Mucosa of descending colon (tissue), 3 donors: ENCODE data around the gene INHBB. TPM values are rescaled to one million over a fixed set of nuclear protein-coding genes. Genes with fewer than 3 reads are reported as not detected.
"Not testable (repeated sequence)": the region's sequence is repeated elsewhere in the genome, so short reads cannot be mapped to it uniquely, and the experiment has no call there.

ENCODE experiments used
- ATAC-seq: fragments of 200-7000 bp; cut with Tn5 transposase; one replicate; pipeline ENCODE4 v1.9.1; 2020; ENCODE audit warnings: mild to moderate bottlenecking, moderate library complexity
- DNase-seq, 3 donors: peaks; one replicate each; pipeline ENCODE4 v3.0.0-alpha.2; 2020
- H3K36me3 ChIP-seq: fragments of 200-600 bp; one replicate; pipeline ENCODE4 v1.8.0; 2021; ENCODE audit warnings: low read depth, mild to moderate bottlenecking
- H3K4me1 ChIP-seq: fragments of 200-600 bp; one replicate; pipeline ENCODE4 v1.8.0; 2021; ENCODE audit warnings: low read depth, mild to moderate bottlenecking
- H3K4me3 ChIP-seq: fragments of 200-600 bp; one replicate; pipeline ENCODE4 v1.8.0; 2021; ENCODE audit warnings: mild to moderate bottlenecking
- H3K9me3 ChIP-seq: fragments of 200-600 bp; one replicate; pipeline ENCODE4 v1.8.0; 2021; ENCODE audit warnings: mild to moderate bottlenecking
- CTCF ChIP-seq: fragments of 200-600 bp; IDR thresholded peaks from one replicate; pipeline ENCODE4 v1.8.0; 2022; ENCODE audit warnings: antibody characterized with exemption, mild to moderate bottlenecking
- intact Hi-C, 2 donors: fragments of 100-400 bp; cut with DNase I in 1 of 2; cut with micrococcal nuclease in 1 of 2; formaldehyde crosslinking; loops; one replicate each; pipeline versions ENCODE4 v1.11.0 to v1.11.1; 2022; cut with DNase I, micrococcal nuclease
- total RNA-seq, 3 donors: library from RNA; stranded (reverse); fragmentation: NEBNext Ultra II Directional in 2 of 3; extraction: Animal tissue kit (Norgen Biotek cat#: 25700) in 2 of 3; gene quantifications; one replicate each; pipeline versions ENCODE4 v1.2.1 to v1.2.4, GENCODE V29; 2021 to 2023
- donor health status: DM: no; HTN: no; CAD: no; lungs with moderate emphysema.
- donor health status: DM: no; HTN: no; CAD: no.
- donor health status: DM: no; HTN: yes; CAD: no.

The INHBB gene
- total RNA-seq, 3 donors from 2014 or later = 0.10 to 0.92 (median 0.29) TPM

GRCh38 chr2:120308038-120308910 lies 37.7 kb upstream of the INHBB start:
- no peak overlapping the region for H3K4me3 ChIP-seq
- intact Hi-C loops = no loop called here
- no peaks in the 10 kb centered on the region for H3K36me3 ChIP-seq
- no peaks in the 10 kb centered on the region for H3K9me3 ChIP-seq
- DNase-seq (no peak), ATAC-seq (no peak)
- H3K4me1 ChIP-seq = peaks cover 7% of the 10 kb centered on the region
- no peak for TF ChIP-seq CTCF

GRCh38 chr2:120310136-120310535 lies 35.8 kb upstream of the INHBB start:
- ATAC-seq (no peak), DNase-seq (no peak)
- Histone ChIP-seq H3K4me1 (peaks cover 10% of the 10 kb centered on the region), H3K9me3 (no peaks in the 10 kb centered on the region), H3K4me3 (no peak overlapping the region), H3K36me3 (no peaks in the 10 kb centered on the region)
- TF ChIP-seq CTCF = no peak
- intact Hi-C loops = no loop called here

GRCh38 chr2:120310841-120311240 lies 35.1 kb upstream of the INHBB start:
- H3K4me1 ChIP-seq, H3K4me3 ChIP-seq, DNase-seq, H3K36me3 ChIP-seq, intact Hi-C loops, ATAC-seq, H3K9me3 ChIP-seq: not testable (repeated sequence)

- intact Hi-C loops = no loop called here
- ATAC-seq (no peak), DNase-seq (no peak)
- no peak for TF ChIP-seq CTCF
- H3K9me3 ChIP-seq = no peaks in the 10 kb centered on the region
- no peak overlapping the region for H3K4me3 ChIP-seq
- H3K4me1 ChIP-seq = peaks cover 10% of the 10 kb centered on the region
- no peaks in the 10 kb centered on the region for H3K36me3 ChIP-seq
Observed at GRCh38 chr2:120312076-120312475, 33.9 kb upstream of the INHBB start.

- peak; percentile 75 for TF ChIP-seq CTCF
- Histone ChIP-seq H3K9me3 (no peaks in the 10 kb centered on the region), H3K4me3 (no peak overlapping the region), H3K4me1 (peaks cover 10% of the 10 kb centered on the region), H3K36me3 (no peaks in the 10 kb centered on the region)
- intact Hi-C loops = no loop called here
- ATAC-seq (peak; percentile 90), DNase-seq (peak; percentile 73 to 90 (median 88))
Observed at GRCh38 chr2:120312860-120313694, 32.9 kb upstream of the INHBB start.
